Cardiac muscle cell (in vitro differentiated cells and primary cell): ENCODE data around the gene CD300LB. TPM values are rescaled to one million over a fixed set of nuclear protein-coding genes. Genes with fewer than 3 reads are reported as not detected.

Experiments used
- DNase-seq, 2 donors: peaks; one replicate each; pipeline versions ENCODE4 v3.0.0 to v3.0.0-alpha.2; 2010 to 2017; ENCODE audit warnings: low read depth in 1 of 2, low spot score in 1 of 2
- H3K27ac ChIP-seq: fragments of 200-600 bp; sonication (generic); 2 replicates; pipeline ENCODE4 v1.5.1; 2016
- H3K27me3 ChIP-seq: fragments of 200-600 bp; sonication (generic); 2 replicates; pipeline ENCODE4 v1.6.0; 2016; ENCODE audit warnings: control low read depth
- H3K36me3 ChIP-seq: fragments of 200-600 bp; sonication (generic); 2 replicates; pipeline ENCODE4 v1.5.1; 2016; ENCODE audit warnings: control low read depth
- H3K4me1 ChIP-seq: fragments of 200-600 bp; sonication (generic); 2 replicates; pipeline ENCODE4 v1.8.1; 2017; ENCODE audit warnings: low read depth, mild to moderate bottlenecking, mixed run types
- H3K4me3 ChIP-seq: fragments of 200-600 bp; sonication (generic); 2 replicates; pipeline ENCODE4 v1.5.1; 2016; ENCODE audit warnings: mild to moderate bottlenecking
- H3K9me3 ChIP-seq: fragments of 200-600 bp; sonication (generic); 2 replicates; pipeline ENCODE4 v1.5.1; 2017; ENCODE audit warnings: low read depth, mild to moderate bottlenecking, control low read depth
- polyA plus RNA-seq: library from polyadenylated mRNA; unstranded; fragments of >200 nt; fragmentation: Nextera tagmentation; extraction: Ambion mirVana; gene quantifications from 2 replicates; pipeline ENCODE4 v1.2.1, GENCODE V29; 2016
- total RNA-seq: library from RNA; depleted of rRNA; stranded (reverse); fragments of >200 nt; gene quantifications from 2 replicates; pipeline ENCODE4 v1.2.3, GENCODE V29; 2016
- TF ChIP-seq, protein P1 (sequence below): IDR thresholded peaks from 2 replicates; pipeline ENCODE4 v1.5.1; 2012; ENCODE audit warnings: low read depth, mild to moderate bottlenecking, low read length

Gene CD300LB
- total and polyA plus RNA-seq, 2 experiments from 2014 or later = not detected

GRCh38 chr17:74527081-74527480 lies 4.2 kb downstream of the CD300LB start:
- Histone ChIP-seq H3K36me3 (no peaks in the 10 kb centered on the region), H3K4me3 (no peak overlapping the region), H3K4me1 (no peaks in the 10 kb centered on the region), H3K27me3 (peaks cover 9% of the 10 kb centered on the region), H3K27ac (no peak overlapping the region), H3K9me3 (no peaks in the 10 kb centered on the region)
- TF ChIP-seq, protein P1, sequence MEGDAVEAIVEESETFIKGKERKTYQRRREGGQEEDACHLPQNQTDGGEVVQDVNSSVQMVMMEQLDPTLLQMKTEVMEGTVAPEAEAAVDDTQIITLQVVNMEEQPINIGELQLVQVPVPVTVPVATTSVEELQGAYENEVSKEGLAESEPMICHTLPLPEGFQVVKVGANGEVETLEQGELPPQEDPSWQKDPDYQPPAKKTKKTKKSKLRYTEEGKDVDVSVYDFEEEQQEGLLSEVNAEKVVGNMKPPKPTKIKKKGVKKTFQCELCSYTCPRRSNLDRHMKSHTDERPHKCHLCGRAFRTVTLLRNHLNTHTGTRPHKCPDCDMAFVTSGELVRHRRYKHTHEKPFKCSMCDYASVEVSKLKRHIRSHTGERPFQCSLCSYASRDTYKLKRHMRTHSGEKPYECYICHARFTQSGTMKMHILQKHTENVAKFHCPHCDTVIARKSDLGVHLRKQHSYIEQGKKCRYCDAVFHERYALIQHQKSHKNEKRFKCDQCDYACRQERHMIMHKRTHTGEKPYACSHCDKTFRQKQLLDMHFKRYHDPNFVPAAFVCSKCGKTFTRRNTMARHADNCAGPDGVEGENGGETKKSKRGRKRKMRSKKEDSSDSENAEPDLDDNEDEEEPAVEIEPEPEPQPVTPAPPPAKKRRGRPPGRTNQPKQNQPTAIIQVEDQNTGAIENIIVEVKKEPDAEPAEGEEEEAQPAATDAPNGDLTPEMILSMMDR = no peak
- no peak for DNase-seq

- H3K36me3 ChIP-seq = no peaks in the 10 kb centered on the region
- TF ChIP-seq, protein P1 = no peak
- DNase-seq = no peak
These were observed 4.6 kb downstream of the CD300LB start for GRCh38 chr17:74526681-74527080.

DNA sequence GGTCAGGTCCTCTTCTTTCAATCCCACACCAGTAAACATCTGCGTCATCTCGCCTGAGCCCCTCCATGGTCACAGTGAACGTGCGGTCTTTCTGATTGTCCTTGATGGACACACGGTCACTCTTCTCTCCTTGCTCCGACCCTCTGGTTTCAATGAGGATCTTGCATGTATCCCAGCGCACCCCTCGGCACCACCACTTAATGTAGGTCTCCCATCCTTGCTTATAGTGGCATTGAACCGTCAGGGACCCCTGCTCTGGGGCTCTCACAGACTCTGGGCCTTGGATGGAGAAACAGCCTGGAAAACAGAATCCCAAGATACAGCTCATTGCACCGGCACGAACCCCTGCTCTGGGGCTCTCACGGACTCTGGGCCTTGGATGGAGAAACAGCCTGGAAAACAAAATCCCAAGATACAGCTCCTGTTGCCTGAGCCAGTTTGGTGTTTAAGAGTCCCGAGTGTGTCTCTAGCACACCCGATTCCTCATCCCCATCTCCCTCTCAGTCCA lies 5.4 kb downstream of the CD300LB start:
- no peak for DNase-seq
- no peaks in the 10 kb centered on the region for H3K36me3 ChIP-seq
- H3K27me3 ChIP-seq = peaks cover 9% of the 10 kb centered on the region
- no peaks in the 10 kb centered on the region for H3K4me1 ChIP-seq
- H3K4me3 ChIP-seq = no peak overlapping the region
- H3K9me3 ChIP-seq = no peaks in the 10 kb centered on the region
- TF ChIP-seq, protein P1 = no peak
- H3K27ac ChIP-seq = no peak overlapping the region

More at GRCh38 chr17:74526681-74527080, 4.6 kb downstream of the CD300LB start:
- no peak overlapping the region for H3K27ac ChIP-seq
- no peak overlapping the region for H3K4me3 ChIP-seq
- H3K27me3 ChIP-seq = peaks cover 9% of the 10 kb centered on the region
- no peaks in the 10 kb centered on the region for H3K4me1 ChIP-seq
- H3K9me3 ChIP-seq = no peaks in the 10 kb centered on the region

DNA sequence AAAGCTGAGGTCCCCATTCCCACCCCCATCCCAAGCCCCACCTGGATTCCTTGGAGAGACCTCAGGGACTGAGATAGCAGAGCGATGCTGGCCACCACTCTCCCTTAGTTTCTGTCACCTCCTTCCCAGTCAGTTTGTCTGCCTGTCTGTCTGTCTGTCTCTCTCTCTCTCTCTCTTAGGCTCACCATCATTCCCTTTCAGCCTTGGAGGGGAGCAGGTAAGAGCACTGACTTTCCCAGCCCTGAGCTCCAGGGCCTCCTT lies 5.9 kb downstream of the CD300LB start:
- Histone ChIP-seq H3K27ac (no peak overlapping the region), H3K9me3 (no peaks in the 10 kb centered on the region), H3K4me3 (no peak overlapping the region), H3K4me1 (no peaks in the 10 kb centered on the region), H3K36me3 (no peaks in the 10 kb centered on the region), H3K27me3 (peaks cover 9% of the 10 kb centered on the region)
- DNase-seq = no peak
- TF ChIP-seq, protein P1 = no peak

GRCh38 chr17:74524653-74525464 lies 6.4 kb downstream of the CD300LB start:
- DNase-seq = no peak
- TF ChIP-seq, protein P1 = no peak
- Histone ChIP-seq H3K9me3 (no peaks in the 10 kb centered on the region), H3K36me3 (no peaks in the 10 kb centered on the region), H3K27ac (no peak overlapping the region), H3K4me3 (no peak overlapping the region), H3K4me1 (no peaks in the 10 kb centered on the region), H3K27me3 (peaks cover 9% of the 10 kb centered on the region)
